Epithelial cell of alveolus of lung (primary cell): ENCODE data around the gene LIPA. TPM values are rescaled to one million over a fixed set of nuclear protein-coding genes. Genes with fewer than 3 reads are reported as not detected.

Experiments
- total RNA-seq: library from RNA; depleted of rRNA; stranded (reverse); fragments of >200 nt; gene quantifications from 2 replicates; pipeline ENCODE4 v1.2.1, GENCODE V29; 2015

Gene LIPA
- total RNA-seq = 46.9 and 56.2 TPM in 2 replicates

GRCh38 chr10:89251409-89252224 lies at the start of gene LIPA:
TSS of gene LIPA (minus strand) at chr10:89251775. CDS start at chr10:89247648, 4,127 bp downstream.

GRCh38 chr10:89207181-89207800 lies 44.3 kb downstream of the LIPA start, which contains the start of gene CH25H:
TSS of gene CH25H (minus strand) at chr10:89207317. CDS start at chr10:89207292, 25 bp downstream.

Other genes with a start within 250 kb of the LIPA start
- gene CH25H, start 44.5 kb downstream of the LIPA start, total RNA-seq = 0.32 and 4.7 TPM in 2 replicates
- gene IFIT2, start 50.3 kb upstream of the LIPA start, total RNA-seq = 2.7 and 4.0 TPM in 2 replicates
- 9.0 and 18.0 TPM in 2 replicates for gene IFIT3, start 76.2 kb upstream of the LIPA start, total RNA-seq
- gene IFIT1B, start 126.3 kb upstream of the LIPA start, total RNA-seq = under 0.01 TPM in 1 of 2 replicates, not detected in the other
- gene IFIT1, start 140.8 kb upstream of the LIPA start, total RNA-seq = 26.9 and 30.0 TPM in 2 replicates
- gene IFIT5, start 162.8 kb upstream of the LIPA start, total RNA-seq = 19.2 and 21.2 TPM in 2 replicates